Epithelial cell of esophagus (primary cell): Measurements from ENCODE around the gene FNDC3A.

ENCODE experiments used
- DNase-seq: peaks from one replicate; pipeline ENCODE4 v3.0.0; 2010; ENCODE audit warnings: low read depth
- H3K4me3 ChIP-seq: 2 replicates; pipeline ENCODE4 v1.5.1; 2011; ENCODE audit warnings: mild to moderate bottlenecking, low read length, control low read depth
- CTCF ChIP-seq: IDR thresholded peaks from 2 replicates; pipeline ENCODE4 v1.5.1; 2011; ENCODE audit warnings: low read depth, mild to moderate bottlenecking, low read length, control low read depth, inconsistent platforms; ENCODE audit not compliant: insufficient read depth; ENCODE audit errors: missing control alignments

FNDC3A gene

DNA sequence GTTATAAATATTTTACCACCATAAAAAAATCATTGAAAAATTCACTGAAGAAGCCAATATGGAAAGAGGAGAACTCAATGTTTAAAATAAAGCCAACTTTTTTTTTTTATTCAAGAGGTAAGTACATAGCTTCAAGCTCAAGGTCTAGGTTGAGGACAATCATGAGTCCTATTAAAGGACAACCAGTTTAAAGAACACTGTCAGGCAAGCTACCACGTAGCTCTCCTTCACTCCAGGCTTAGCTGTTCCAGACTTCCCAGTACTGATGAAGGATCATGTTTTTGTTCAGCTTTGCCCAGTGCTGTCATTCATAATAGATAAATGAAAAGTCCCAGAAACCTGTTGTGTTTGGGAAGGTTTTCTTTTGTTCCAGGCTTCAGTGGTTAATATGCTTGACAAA, 234.4 kb downstream of the FNDC3A start:
- DNase-seq: no peak
- no peak overlapping the region for H3K4me3 ChIP-seq
- no peak for TF ChIP-seq CTCF

DNA sequence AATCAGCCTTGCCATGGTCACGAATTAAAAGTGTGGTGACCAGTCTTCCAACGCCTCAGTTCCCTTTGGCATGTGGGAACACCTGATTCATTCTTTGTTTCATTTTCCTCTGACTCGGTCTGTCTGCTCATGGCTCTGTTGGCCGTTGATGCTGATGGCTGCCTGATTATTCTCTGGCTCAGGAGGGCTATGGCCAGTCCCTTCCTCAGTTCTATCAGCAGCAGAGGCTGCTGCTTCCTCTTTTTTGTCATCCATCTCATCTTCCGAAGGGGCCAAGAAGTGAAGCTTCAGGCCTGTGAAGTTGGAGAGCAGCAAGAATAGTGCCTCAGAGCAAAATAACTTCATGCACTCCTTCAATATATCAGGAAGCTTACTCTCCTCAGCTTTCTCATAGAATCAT, 235.0 kb downstream of the FNDC3A start:
- TF ChIP-seq CTCF: no peak
- H3K4me3 ChIP-seq: no peak overlapping the region
- no peak for DNase-seq

DNA sequence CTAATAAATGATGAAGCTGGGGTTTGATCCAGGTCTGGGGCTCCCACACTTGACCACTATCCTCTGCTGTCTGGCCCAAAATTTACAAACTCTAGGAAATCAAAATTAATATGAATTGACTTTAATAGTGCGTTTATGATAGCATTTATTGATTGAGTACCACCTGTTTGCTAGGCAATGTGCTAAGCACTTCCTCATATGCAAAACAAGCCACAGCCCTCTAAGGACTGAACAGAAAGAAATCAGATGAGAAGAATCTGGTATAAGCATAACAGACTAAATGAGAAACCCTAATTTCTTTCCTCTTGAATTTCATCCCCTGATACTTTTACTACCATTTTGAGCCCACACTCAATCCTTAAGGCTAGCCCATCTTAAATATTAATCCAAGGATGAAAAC, 237.8 kb downstream of the FNDC3A start:
- TF ChIP-seq CTCF: no peak
- no peak for DNase-seq
- no peak overlapping the region for H3K4me3 ChIP-seq

DNA sequence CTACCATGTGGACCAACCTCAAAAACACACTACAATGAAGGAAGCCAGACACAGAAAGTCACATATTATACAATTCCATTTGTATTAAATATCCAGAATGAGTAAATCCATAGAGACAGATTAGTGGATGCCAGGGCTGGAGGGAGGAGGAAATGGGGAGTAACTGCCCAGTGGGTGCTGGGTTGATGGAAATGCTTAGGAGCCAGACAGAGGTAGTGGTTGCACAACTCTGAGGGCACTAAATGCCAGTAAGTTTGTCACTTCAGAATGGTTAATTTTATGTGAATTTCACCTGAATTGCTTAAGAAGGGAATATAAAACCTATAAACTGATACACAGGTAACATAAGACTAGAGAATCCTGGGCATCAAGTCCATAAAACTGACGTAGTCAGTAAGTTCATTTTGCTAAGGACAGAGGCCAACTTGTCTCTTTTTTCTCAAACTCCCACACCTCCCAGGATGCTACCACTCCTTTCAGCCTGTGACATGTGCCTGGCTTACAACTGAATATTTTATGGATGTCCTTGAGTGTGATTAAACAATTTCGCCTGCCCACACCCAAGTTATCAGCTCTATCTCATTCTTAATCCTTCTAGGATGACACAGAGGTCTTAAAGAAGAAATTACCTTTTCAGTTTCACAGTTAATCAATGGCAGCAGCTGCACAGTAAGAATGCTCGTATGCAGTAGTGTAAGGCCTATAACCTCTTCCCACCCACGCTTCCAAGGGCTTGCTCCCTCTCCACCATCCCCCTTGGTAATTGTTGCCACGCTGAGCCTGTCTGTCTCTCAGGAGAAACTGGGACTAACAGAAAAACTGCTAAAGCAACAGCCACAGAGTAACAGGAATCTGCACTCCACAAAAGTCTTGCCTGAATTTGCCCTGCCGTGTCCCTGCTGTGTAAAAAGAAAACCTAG, 238.5 kb downstream of the FNDC3A start:
- no peak for DNase-seq
- H3K4me3 ChIP-seq: no peak overlapping the region
- TF ChIP-seq CTCF: no peak

DNA sequence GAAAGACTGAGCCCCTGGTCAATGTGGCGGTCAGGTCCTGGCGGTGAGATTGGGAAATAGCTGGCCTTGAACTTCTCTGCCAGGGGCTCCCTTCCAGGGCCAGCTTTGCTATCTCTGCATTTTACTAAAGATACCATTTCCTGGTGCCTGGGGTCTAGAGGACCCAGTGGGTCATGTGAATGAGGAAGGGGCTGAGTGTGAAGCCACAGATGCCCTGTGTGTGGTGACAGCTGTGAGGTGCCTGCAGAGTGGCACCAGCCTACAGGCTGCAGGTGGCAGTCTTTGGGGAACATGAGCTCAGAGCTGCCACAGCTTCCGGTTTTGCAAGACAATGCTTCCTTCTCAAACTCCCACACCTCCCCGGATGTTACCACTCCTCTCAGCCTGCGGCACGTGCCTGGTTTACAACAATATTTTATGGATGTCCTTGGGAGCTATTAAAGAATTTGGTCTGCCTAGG, 239.2 kb downstream of the FNDC3A start:
- DNase-seq: peak; percentile 23
- peak; percentile 21 for TF ChIP-seq CTCF
- H3K4me3 ChIP-seq: no peak overlapping the region

DNA sequence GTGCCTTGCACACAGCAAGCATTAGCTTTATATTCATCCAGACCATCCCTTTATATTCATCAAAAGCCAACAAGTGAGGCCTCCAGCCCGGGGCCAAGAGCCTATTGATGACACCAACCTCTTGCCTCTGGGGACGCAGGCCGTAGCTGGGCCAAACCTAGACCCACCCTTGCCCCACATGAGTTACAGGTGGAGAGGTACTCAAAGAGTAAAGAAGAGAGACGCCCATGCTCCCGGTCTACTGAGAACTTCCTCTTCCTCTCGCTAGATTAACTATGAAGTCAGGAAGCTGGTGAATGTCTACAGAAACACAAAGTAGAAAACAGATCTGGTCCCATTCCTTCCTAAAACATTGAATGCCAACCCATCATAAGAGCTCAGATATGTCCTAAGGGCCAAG, 240.6 kb downstream of the FNDC3A start:
- DNase-seq: no peak
- no peak overlapping the region for H3K4me3 ChIP-seq
- TF ChIP-seq CTCF: no peak
